ENCODE measurements around the gene THEM5. TPM values are rescaled to one million over a fixed set of nuclear protein-coding genes. Genes with fewer than 3 reads are reported as not detected.

Gene THEM5
- polyA plus RNA-seq, 4 donors, result 0.32 TPM; not detected in 3

- Histone ChIP-seq H3K27me3 (ENCODE audit: control insufficient read depth in 3 of 3, insufficient read depth in 3 of 3, low read length in 3 of 3) (no peaks in the 10 kb centered on the region), H3K4me1 (ENCODE audit: control insufficient read depth in 3 of 3, insufficient read depth in 2 of 3, low read depth in 1 of 3, low read length in 2 of 3) (no peaks in the 10 kb centered on the region), H3K27ac (ENCODE audit: low read depth in 1 of 3, low read length in 2 of 3) (no peak overlapping the region), H3K36me3 (ENCODE audit: control insufficient read depth in 3 of 3, insufficient read depth in 2 of 3, low read depth in 1 of 3, low read length in 3 of 3) (no peaks in the 10 kb centered on the region), H3K4me3 (ENCODE audit: low read depth in 1 of 3, low read length in 3 of 3) (no peak overlapping the region), H3K9me3 (ENCODE audit: control insufficient read depth in 2 of 2, insufficient read depth in 1 of 2, low read depth in 1 of 2, low read length in 1 of 2) (no peaks in the 10 kb centered on the region)
- no peak for FAIRE-seq
- WGBS, 3 donors, result 76 to 86% (median 81%) methylated on average over 8 of the region's 8 CpGs
- DNase-seq, result no peak
These were observed 1.6 kb downstream of the THEM5 start for GRCh38 chr1:151851886-151852285.

GRCh38 chr1:151849871-151850270, 3.6 kb downstream of the THEM5 start:
- no peaks in the 10 kb centered on the region for H3K27me3 ChIP-seq (ENCODE audit: control insufficient read depth in 3 of 3, insufficient read depth in 3 of 3, low read length in 3 of 3)
- no peak overlapping the region for H3K27ac ChIP-seq (ENCODE audit: low read depth in 1 of 3, low read length in 2 of 3)
- no peak overlapping the region for H3K4me3 ChIP-seq (ENCODE audit: low read depth in 1 of 3, low read length in 3 of 3)
- H3K4me1 ChIP-seq (ENCODE audit: control insufficient read depth in 3 of 3, insufficient read depth in 2 of 3, low read depth in 1 of 3, low read length in 2 of 3), result no peaks in the 10 kb centered on the region
- H3K36me3 ChIP-seq (ENCODE audit: control insufficient read depth in 3 of 3, insufficient read depth in 2 of 3, low read depth in 1 of 3, low read length in 3 of 3), result no peaks in the 10 kb centered on the region
- DNase-seq, result no peak
- H3K9me3 ChIP-seq (ENCODE audit: control insufficient read depth in 2 of 2, insufficient read depth in 1 of 2, low read depth in 1 of 2, low read length in 1 of 2), result no peaks in the 10 kb centered on the region
- FAIRE-seq, result no peak

GRCh38 chr1:151849126-151849525, 4.4 kb downstream of the THEM5 start:
- Histone ChIP-seq H3K27me3 (ENCODE audit: control insufficient read depth in 3 of 3, insufficient read depth in 3 of 3, low read length in 3 of 3) (no peaks in the 10 kb centered on the region), H3K4me1 (ENCODE audit: control insufficient read depth in 3 of 3, insufficient read depth in 2 of 3, low read depth in 1 of 3, low read length in 2 of 3) (no peaks in the 10 kb centered on the region), H3K36me3 (ENCODE audit: control insufficient read depth in 3 of 3, insufficient read depth in 2 of 3, low read depth in 1 of 3, low read length in 3 of 3) (no peaks in the 10 kb centered on the region), H3K4me3 (ENCODE audit: low read depth in 1 of 3, low read length in 3 of 3) (no peak overlapping the region), H3K27ac (ENCODE audit: low read depth in 1 of 3, low read length in 2 of 3) (no peak overlapping the region), H3K9me3 (ENCODE audit: control insufficient read depth in 2 of 2, insufficient read depth in 1 of 2, low read depth in 1 of 2, low read length in 1 of 2) (no peaks in the 10 kb centered on the region)
- FAIRE-seq (no peak), DNase-seq (no peak)
- 76 to 94% (median 85%) methylated on average over 3 of the region's 3 CpGs for WGBS, 3 donors

- no peak for DNase-seq
These were observed 5.5 kb downstream of the THEM5 start for GRCh38 chr1:151847867-151848596.

GRCh38 chr1:151846686-151847237, 6.8 kb downstream of the THEM5 start:
- DNase-seq (no peak), FAIRE-seq (no peak)
- no peaks in the 10 kb centered on the region for H3K9me3 ChIP-seq (ENCODE audit: control insufficient read depth in 2 of 2, insufficient read depth in 1 of 2, low read depth in 1 of 2, low read length in 1 of 2)
- no peaks in the 10 kb centered on the region for H3K36me3 ChIP-seq (ENCODE audit: control insufficient read depth in 3 of 3, insufficient read depth in 2 of 3, low read depth in 1 of 3, low read length in 3 of 3)
- H3K4me1 ChIP-seq (ENCODE audit: control insufficient read depth in 3 of 3, insufficient read depth in 2 of 3, low read depth in 1 of 3, low read length in 2 of 3), result no peaks in the 10 kb centered on the region
- no peak overlapping the region for H3K27ac ChIP-seq (ENCODE audit: low read depth in 1 of 3, low read length in 2 of 3)
- no peak overlapping the region for H3K4me3 ChIP-seq (ENCODE audit: low read depth in 1 of 3, low read length in 3 of 3)
- no peaks in the 10 kb centered on the region for H3K27me3 ChIP-seq (ENCODE audit: control insufficient read depth in 3 of 3, insufficient read depth in 3 of 3, low read length in 3 of 3)
- WGBS, 3 donors, result 90 to 93% (median 93%) methylated on average over 8 of the region's 8 CpGs

More at GRCh38 chr1:151847867-151848596, 5.5 kb downstream of the THEM5 start:
- FAIRE-seq, result no peak
- no peak overlapping the region for H3K4me3 ChIP-seq (ENCODE audit: low read depth in 1 of 3, low read length in 3 of 3)
- no peak overlapping the region for H3K27ac ChIP-seq (ENCODE audit: low read depth in 1 of 3, low read length in 2 of 3)
- H3K9me3 ChIP-seq (ENCODE audit: control insufficient read depth in 2 of 2, insufficient read depth in 1 of 2, low read depth in 1 of 2, low read length in 1 of 2), result no peaks in the 10 kb centered on the region
- H3K4me1 ChIP-seq (ENCODE audit: control insufficient read depth in 3 of 3, insufficient read depth in 2 of 3, low read depth in 1 of 3, low read length in 2 of 3), result no peaks in the 10 kb centered on the region
- H3K36me3 ChIP-seq (ENCODE audit: control insufficient read depth in 3 of 3, insufficient read depth in 2 of 3, low read depth in 1 of 3, low read length in 3 of 3), result no peaks in the 10 kb centered on the region
- WGBS, 3 donors, result 54 to 81% (median 77%) methylated on average over 11 of the region's 11 CpGs
- H3K27me3 ChIP-seq (ENCODE audit: control insufficient read depth in 3 of 3, insufficient read depth in 3 of 3, low read length in 3 of 3), result no peaks in the 10 kb centered on the region

- no peaks in the 10 kb centered on the region for H3K36me3 ChIP-seq (ENCODE audit: control insufficient read depth in 3 of 3, insufficient read depth in 2 of 3, low read depth in 1 of 3, low read length in 3 of 3)
- DNase-seq, result no peak
- H3K27me3 ChIP-seq (ENCODE audit: control insufficient read depth in 3 of 3, insufficient read depth in 3 of 3, low read length in 3 of 3), result no peaks in the 10 kb centered on the region
- H3K4me3 ChIP-seq (ENCODE audit: low read depth in 1 of 3, low read length in 3 of 3), result no peak overlapping the region
- H3K27ac ChIP-seq (ENCODE audit: low read depth in 1 of 3, low read length in 2 of 3), result no peak overlapping the region
- no peaks in the 10 kb centered on the region for H3K4me1 ChIP-seq (ENCODE audit: control insufficient read depth in 3 of 3, insufficient read depth in 2 of 3, low read depth in 1 of 3, low read length in 2 of 3)
- WGBS, 3 donors, result 32 to 52% (median 39%) methylated on average over 6 of the region's 6 CpGs
- H3K9me3 ChIP-seq (ENCODE audit: control insufficient read depth in 2 of 2, insufficient read depth in 1 of 2, low read depth in 1 of 2, low read length in 1 of 2), result no peaks in the 10 kb centered on the region
- FAIRE-seq, result no peak
These were observed 7.4 kb downstream of the THEM5 start for GRCh38 chr1:151846062-151846568.

- no peak overlapping the region for H3K27ac ChIP-seq (ENCODE audit: low read depth in 1 of 3, low read length in 2 of 3)
- H3K27me3 ChIP-seq (ENCODE audit: control insufficient read depth in 3 of 3, insufficient read depth in 3 of 3, low read length in 3 of 3), result peaks cover 0 to 15% (median 0%) of the 10 kb centered on the region in 3 donors
- 71 to 94% (median 93%) methylated on average over 2 of the region's 2 CpGs for WGBS, 3 donors
- no peaks in the 10 kb centered on the region for H3K9me3 ChIP-seq (ENCODE audit: control insufficient read depth in 2 of 2, insufficient read depth in 1 of 2, low read depth in 1 of 2, low read length in 1 of 2)
- no peak for DNase-seq
- FAIRE-seq, result no peak
- H3K4me1 ChIP-seq (ENCODE audit: control insufficient read depth in 3 of 3, insufficient read depth in 2 of 3, low read depth in 1 of 3, low read length in 2 of 3), result peaks cover 0 to 19% (median 4%) of the 10 kb centered on the region in 3 donors
- no peak overlapping the region for H3K4me3 ChIP-seq (ENCODE audit: low read depth in 1 of 3, low read length in 3 of 3)
- H3K36me3 ChIP-seq (ENCODE audit: control insufficient read depth in 3 of 3, insufficient read depth in 2 of 3, low read depth in 1 of 3, low read length in 3 of 3), result no peaks in the 10 kb centered on the region
These were observed 10.1 kb downstream of the THEM5 start for GRCh38 chr1:151843398-151843797.

GRCh38 chr1:151841141-151841540, 12.4 kb downstream of the THEM5 start:
- H3K4me1 ChIP-seq (ENCODE audit: control insufficient read depth in 3 of 3, insufficient read depth in 2 of 3, low read depth in 1 of 3, low read length in 2 of 3), result peaks cover 0 to 28% (median 8%) of the 10 kb centered on the region in 3 donors
- H3K36me3 ChIP-seq (ENCODE audit: control insufficient read depth in 3 of 3, insufficient read depth in 2 of 3, low read depth in 1 of 3, low read length in 3 of 3), result no peaks in the 10 kb centered on the region
- no peak overlapping the region for H3K27ac ChIP-seq (ENCODE audit: low read depth in 1 of 3, low read length in 2 of 3)
- H3K9me3 ChIP-seq (ENCODE audit: control insufficient read depth in 2 of 2, insufficient read depth in 1 of 2, low read depth in 1 of 2, low read length in 1 of 2), result no peaks in the 10 kb centered on the region
- DNase-seq (no peak), FAIRE-seq (no peak)
- H3K4me3 ChIP-seq (ENCODE audit: low read depth in 1 of 3, low read length in 3 of 3), result no peak overlapping the region
- peaks cover 0 to 25% (median 2%) of the 10 kb centered on the region in 3 donors for H3K27me3 ChIP-seq (ENCODE audit: control insufficient read depth in 3 of 3, insufficient read depth in 3 of 3, low read length in 3 of 3)
- WGBS, 3 donors, result 91 to 100% (median 92%) methylated on average over 2 of the region's 2 CpGs

Measured in small intestine (tissue), 7 donors.